GM12801 (cell line): ENCODE results near the gene RIMS1.

Source experiments
- TF ChIP-seq, protein P1 (sequence below): IDR thresholded peaks from one replicate; pipeline ENCODE4 v1.5.1; 2011; ENCODE audit warnings: control low read depth; ENCODE audit not compliant: insufficient read length; ENCODE audit errors: extremely low read depth

RIMS1 gene

DNA sequence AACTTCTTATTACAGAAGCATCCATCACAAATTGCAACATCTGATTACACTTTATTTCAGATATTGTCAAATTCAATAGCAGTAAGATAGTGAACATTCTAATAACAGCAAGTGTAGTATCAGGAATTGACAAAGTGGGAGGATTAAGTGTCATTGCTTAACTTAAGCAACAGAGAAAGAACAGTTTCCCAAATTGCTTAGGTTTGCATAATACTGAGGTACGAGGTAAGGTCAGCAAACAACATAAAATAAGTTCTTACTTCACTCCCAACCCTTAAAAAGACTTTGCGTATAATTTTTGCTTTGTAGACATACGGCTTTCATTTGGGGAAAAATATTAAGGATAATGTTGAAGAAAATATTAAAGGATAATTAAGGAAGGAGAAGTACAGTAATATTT is 163.0 kb downstream of the RIMS1 start:
- TF ChIP-seq, protein P1, sequence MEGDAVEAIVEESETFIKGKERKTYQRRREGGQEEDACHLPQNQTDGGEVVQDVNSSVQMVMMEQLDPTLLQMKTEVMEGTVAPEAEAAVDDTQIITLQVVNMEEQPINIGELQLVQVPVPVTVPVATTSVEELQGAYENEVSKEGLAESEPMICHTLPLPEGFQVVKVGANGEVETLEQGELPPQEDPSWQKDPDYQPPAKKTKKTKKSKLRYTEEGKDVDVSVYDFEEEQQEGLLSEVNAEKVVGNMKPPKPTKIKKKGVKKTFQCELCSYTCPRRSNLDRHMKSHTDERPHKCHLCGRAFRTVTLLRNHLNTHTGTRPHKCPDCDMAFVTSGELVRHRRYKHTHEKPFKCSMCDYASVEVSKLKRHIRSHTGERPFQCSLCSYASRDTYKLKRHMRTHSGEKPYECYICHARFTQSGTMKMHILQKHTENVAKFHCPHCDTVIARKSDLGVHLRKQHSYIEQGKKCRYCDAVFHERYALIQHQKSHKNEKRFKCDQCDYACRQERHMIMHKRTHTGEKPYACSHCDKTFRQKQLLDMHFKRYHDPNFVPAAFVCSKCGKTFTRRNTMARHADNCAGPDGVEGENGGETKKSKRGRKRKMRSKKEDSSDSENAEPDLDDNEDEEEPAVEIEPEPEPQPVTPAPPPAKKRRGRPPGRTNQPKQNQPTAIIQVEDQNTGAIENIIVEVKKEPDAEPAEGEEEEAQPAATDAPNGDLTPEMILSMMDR = no peak

- TF ChIP-seq, protein P1 = no peak
Observed at GRCh38 chr6:72061286-72061685, 174.9 kb downstream of the RIMS1 start.

DNA sequence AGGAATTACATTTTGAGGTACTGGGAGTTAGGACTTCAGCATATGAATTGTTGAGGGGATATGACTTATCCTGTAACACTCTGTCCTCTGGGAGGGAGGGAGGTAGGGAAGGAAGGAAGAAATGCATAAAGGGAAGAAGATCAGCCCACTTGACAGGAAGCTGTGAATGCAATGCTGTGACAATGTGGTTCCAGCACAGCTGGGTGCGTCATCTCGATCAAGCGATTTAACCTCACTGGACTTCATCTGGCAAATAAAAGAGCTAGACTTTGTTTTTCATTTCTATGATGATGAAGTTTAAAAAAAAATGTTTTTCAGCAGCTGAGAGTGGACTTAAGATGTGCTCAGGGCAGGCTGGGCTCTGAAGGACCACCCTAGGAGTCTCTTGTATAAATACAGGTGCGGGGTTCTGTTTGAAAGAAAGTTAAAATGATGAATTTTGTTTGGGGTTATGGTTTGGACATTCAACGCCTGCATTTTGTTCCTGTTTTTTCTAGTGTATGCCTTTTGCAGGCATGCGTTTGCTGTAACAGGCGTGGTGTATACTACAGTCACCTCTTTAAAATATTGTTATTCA is 178.1 kb downstream of the RIMS1 start:
- TF ChIP-seq, protein P1 = no peak

GRCh38 chr6:72078096-72078495 is 191.7 kb downstream of the RIMS1 start:
- TF ChIP-seq, protein P1 = no peak

DNA sequence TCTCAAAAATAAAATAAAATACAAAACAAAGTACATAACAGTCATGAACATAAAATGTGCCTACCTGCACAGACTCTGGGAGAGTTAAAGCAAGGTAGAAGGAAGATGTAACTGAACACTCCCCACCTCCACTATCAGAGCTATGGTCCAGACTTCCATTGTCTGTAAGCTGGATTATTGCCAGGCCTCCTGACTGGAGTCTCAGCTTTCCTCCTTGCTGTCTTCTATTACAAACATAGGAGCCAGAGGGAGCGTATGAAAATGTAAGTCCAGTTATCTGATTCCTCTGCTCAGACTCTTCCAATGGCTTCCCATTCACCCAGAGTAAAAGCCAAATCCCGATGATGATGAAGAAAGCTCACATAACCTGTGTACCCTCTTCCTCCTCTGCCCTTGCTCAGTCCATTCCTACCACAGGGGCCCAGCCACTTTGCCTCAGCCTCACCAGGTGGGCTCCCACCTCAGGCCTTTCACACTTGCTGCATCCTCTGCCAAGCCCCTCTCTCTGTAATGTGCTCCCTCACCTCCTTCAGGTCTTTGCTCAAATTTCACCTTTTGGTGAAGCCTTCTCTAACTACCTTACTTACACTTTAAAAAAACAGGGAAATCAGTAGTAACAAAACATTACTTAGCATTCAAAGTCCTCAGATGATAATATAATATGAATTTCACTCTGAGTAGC is 194.1 kb downstream of the RIMS1 start:
- TF ChIP-seq, protein P1 = no peak

- TF ChIP-seq, protein P1 = no peak
Observed at GRCh38 chr6:72081871-72082270, 195.5 kb downstream of the RIMS1 start.

GRCh38 chr6:72083976-72084375 is 197.6 kb downstream of the RIMS1 start:
- TF ChIP-seq, protein P1 = no peak
